Adrenal gland (tissue), 12 donors: ENCODE measurements around the gene RNF112. TPM values are rescaled to one million over a fixed set of nuclear protein-coding genes. Genes with fewer than 3 reads are reported as not detected.

ENCODE experiments used
- DNase-seq, 7 donors: peaks; one replicate each; pipeline ENCODE4 v3.0.0-alpha.2; 2019 to 2020
- H3K27ac ChIP-seq, 5 donors: fragments of 200-600 bp; sonication (generic) in 4 of 5; 1 replicate in 3 of 5; 2 replicates in 2 of 5; pipeline versions ENCODE4 v1.5.1 to v1.8.0; 2016 to 2020; ENCODE audit warnings: mild to moderate bottlenecking in 1 of 5
- H3K27me3 ChIP-seq: fragments of 200-600 bp; 2 replicates; pipeline ENCODE4 v1.8.0; 2021
- H3K36me3 ChIP-seq, 2 donors: fragments of 200-600 bp; replicated peaks in 1 of 2; 1 replicate in 1 of 2; 2 replicates in 1 of 2; pipeline versions ENCODE4 v1.5.1 to v1.8.0; 2018 to 2022
- H3K4me1 ChIP-seq, 2 donors: fragments of 200-600 bp; replicated peaks in 1 of 2; 1 replicate in 1 of 2; 2 replicates in 1 of 2; pipeline versions ENCODE4 v1.5.1 to v1.8.0; 2018 to 2021
- H3K4me3 ChIP-seq, 4 donors: fragments of 200-600 bp; sonication (generic) in 3 of 4; one replicate each; pipeline ENCODE4 v1.5.1; 2016 to 2018
- H3K9me3 ChIP-seq, 3 donors: fragments of 200-600 bp; sonication (generic) in 1 of 3; replicated peaks in 1 of 3; 1 replicate in 2 of 3; 2 replicates in 1 of 3; pipeline versions ENCODE4 v1.5.1 to v1.8.0; 2016 to 2021
- POLR2A ChIP-seq, 2 donors: fragments of 450-650 bp; IDR thresholded peaks; one replicate each; pipeline ENCODE4 v1.6.1; 2017; ENCODE audit warnings: antibody characterized with exemption in 2 of 2, mild to moderate bottlenecking in 2 of 2, moderate library complexity in 1 of 2
- WGBS, 4 donors: extraction: QIAGEN DNeasy Blood & Tissue Kit in 2 of 4; methylation state at CpG; one replicate each; pipeline versions ENCODE4 v1.1.5 to v1.1.7; 2013 to 2017; 5-methylcytosine and 5-hydroxymethylcytosine counted together
- intact Hi-C, 2 donors: fragments of 100-400 bp; cut with DNase I; formaldehyde crosslinking; loops; one replicate each; pipeline versions ENCODE4 v1.14.1 to v1.15.0; 2022 to 2023
- polyA plus RNA-seq, 3 donors: library from polyadenylated mRNA; stranded (reverse); fragments of 200-250 nt in 2 of 3; fragments of 350-450 nt in 1 of 3; fragmentation: Illumina TruSeq in 1 of 3; extraction: RNeasy Lipid Tissue Mini Kit (QIAGEN cat#74804) in 1 of 3; gene quantifications; one replicate each; pipeline ENCODE4 v1.2.3, GENCODE V29; 2013 to 2014
- total RNA-seq, 9 donors: library from RNA; depleted of rRNA in 4 of 9; stranded (reverse); fragments of >200 nt in 4 of 9; fragments of 120-200 nt in 1 of 9; fragmentation: NEBNext Ultra II Directional in 1 of 9; extraction: Animal tissue kit (Norgen Biotek cat#: 25700) in 1 of 9; gene quantifications; one replicate each; pipeline versions ENCODE4 v1.1.0 to v1.2.4, GENCODE V29; 2013 to 2023
- TF ChIP-seq, protein P1 (sequence below), 6 experiments: fragments of 450-650 bp in 4 of 6; fragments of 200-600 bp in 2 of 6; sonication (generic) in 1 of 6; IDR thresholded peaks; 1 replicate in 5 of 6; 2 replicates in 1 of 6; pipeline versions ENCODE4 v1.5.1 to v1.8.0; 2016 to 2021; ENCODE audit warnings: antibody characterized with exemption in 6 of 6, mild to moderate bottlenecking in 2 of 6, moderate library complexity in 1 of 6
- donor health status: healthy with polysubstance abuse.
- donor health status: Bipolar disorder and iron deficiency.
- donor health status: DM: yes; HTN: yes; CAD: no.
- donor health status: DM: no; HTN: no; CAD: no.
- donor health status: DM: no; HTN: no; CAD: no.
- donor health status: DM: yes; HTN: yes; CAD: no.

RNF112 gene
- total and polyA plus RNA-seq, 12 donors = 0.88 to 35.6 (median 2.3) TPM; not detected in 1

DNA sequence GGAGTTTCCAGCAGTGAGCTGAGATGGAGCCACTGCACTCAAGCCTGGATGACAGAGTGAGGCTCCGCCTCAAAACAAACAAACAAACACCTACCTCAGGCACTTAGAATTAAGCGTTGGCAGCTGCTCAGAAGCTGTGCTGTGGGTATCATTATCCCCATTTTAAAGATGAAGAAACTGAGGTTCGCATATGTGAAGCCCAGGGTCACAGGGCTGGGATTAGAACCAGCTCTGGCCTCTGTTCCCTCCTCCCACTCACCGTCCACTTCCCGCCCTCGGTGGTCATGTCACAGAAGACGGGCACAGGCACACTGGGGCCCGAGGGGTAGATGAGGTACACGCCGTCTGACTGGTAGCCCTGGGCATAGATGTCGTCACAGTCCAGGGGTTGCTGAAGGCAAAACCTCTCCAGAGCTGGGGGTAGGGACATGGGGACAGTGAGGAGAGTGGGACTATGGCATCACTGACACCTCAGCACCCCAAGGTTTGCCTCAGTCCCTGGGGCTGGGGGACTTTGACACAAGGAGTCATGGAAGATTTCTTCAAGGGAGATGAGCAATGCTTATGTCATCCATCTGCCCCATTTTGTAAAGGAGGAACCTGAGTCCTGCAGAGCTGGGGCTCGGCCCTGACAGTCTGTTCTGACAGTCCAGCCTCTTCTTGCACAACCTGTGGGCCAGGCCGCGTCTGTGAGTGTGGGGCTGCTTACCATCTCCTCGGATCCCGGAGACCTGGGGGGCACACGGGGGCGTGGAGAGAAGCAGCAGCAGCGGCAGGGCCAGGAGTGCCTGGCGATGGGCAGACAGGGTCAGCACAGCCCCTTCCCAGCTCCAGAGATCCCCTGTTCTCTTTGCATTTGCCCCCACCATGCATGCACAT lies 24.7 kb upstream of the RNF112 start:
- Histone ChIP-seq H3K4me1 (peaks cover 38 to 64% of the 10 kb centered on the region in 2 donors), H3K4me3 (no peak overlapping the region), H3K36me3 (peaks cover 0 to 33% of the 10 kb centered on the region in 2 donors), H3K27me3 (no peaks in the 10 kb centered on the region), H3K27ac (peak overlapping the region; percentile 66 to 96 (median 73)), H3K9me3 (no peaks in the 10 kb centered on the region)
- DNase-seq = peak; percentile 58 to 89 (median 85)
- whole genome bisulfite sequencing, 4 donors = 47 to 62% (median 51%) methylated on average over 12 to 20 of the region's 20 CpGs
- TF ChIP-seq, protein P1, sequence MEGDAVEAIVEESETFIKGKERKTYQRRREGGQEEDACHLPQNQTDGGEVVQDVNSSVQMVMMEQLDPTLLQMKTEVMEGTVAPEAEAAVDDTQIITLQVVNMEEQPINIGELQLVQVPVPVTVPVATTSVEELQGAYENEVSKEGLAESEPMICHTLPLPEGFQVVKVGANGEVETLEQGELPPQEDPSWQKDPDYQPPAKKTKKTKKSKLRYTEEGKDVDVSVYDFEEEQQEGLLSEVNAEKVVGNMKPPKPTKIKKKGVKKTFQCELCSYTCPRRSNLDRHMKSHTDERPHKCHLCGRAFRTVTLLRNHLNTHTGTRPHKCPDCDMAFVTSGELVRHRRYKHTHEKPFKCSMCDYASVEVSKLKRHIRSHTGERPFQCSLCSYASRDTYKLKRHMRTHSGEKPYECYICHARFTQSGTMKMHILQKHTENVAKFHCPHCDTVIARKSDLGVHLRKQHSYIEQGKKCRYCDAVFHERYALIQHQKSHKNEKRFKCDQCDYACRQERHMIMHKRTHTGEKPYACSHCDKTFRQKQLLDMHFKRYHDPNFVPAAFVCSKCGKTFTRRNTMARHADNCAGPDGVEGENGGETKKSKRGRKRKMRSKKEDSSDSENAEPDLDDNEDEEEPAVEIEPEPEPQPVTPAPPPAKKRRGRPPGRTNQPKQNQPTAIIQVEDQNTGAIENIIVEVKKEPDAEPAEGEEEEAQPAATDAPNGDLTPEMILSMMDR (IDR thresholded peaks at IDR 0.05) = no peak
- peak in 1 of 2 donors; percentile 57 for TF ChIP-seq POLR2A (IDR thresholded peaks at IDR 0.05)
- intact Hi-C loops = no loop called here

GRCh38 chr17:19386974-19387920 lies 23.8 kb upstream of the RNF112 start, which contains the start of gene MFAP4:
TSS of gene MFAP4 (minus strand) at chr17:19387190. CDS start at chr17:19387155, 35 bp downstream.
- H3K27ac ChIP-seq = peak within 1 kb of the TSS; percentile 66 to 96 (median 73)
- 28 to 46% (median 32%) methylated on average over 7 to 22 of the region's 22 CpGs for WGBS, 4 donors
- DNase-seq = peak in 6 of 7 donors; percentile 76 to 87 (median 81)
- H3K9me3 ChIP-seq = no peaks in the 10 kb centered on the region
- H3K4me3 ChIP-seq = no peak within 1 kb of the TSS
- H3K36me3 ChIP-seq = peaks cover 0 to 24% of the 10 kb centered on the region in 2 donors
- peaks cover 38 to 64% of the 10 kb centered on the region in 2 donors for H3K4me1 ChIP-seq
- TF ChIP-seq, protein P1 (IDR thresholded peaks at IDR 0.05) = no peak
- TF ChIP-seq POLR2A (IDR thresholded peaks at IDR 0.05) = no peak
- intact Hi-C loops = no loop called here
- H3K27me3 ChIP-seq = no peaks in the 10 kb centered on the region

DNA sequence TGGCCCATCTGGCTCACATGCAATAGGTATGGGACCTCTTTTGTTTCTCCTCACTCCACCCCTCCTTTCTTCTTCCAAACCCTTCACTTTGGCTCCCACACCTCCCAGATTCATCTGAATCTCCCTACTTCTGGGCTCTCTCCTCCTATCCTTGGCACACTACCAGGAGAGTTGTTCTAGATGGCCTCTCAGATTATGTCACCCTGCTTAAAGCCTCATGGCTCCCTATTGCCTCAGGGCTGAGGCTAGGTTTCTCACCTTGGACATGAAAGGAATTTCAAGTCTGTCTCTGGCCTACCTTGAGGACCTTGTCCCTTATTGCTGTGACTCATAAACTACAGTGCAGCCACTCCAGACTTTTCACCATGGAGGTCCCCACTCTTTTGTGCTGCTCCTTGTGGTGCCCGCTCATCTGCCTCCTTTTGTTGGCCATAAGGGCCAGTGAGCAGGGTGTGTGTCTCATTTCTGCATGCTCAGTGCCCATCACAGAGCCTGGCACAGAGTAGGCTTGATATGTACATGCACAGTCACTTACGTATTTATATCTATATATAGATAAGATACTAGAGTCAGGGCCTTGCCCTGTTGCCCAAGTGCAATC lies 23.0 kb upstream of the RNF112 start:
- Histone ChIP-seq H3K36me3 (peaks cover 0 to 16% of the 10 kb centered on the region in 2 donors), H3K4me3 (no peak overlapping the region), H3K4me1 (peaks cover 38 to 64% of the 10 kb centered on the region in 2 donors), H3K9me3 (no peaks in the 10 kb centered on the region), H3K27ac (peak overlapping the region; percentile 40 to 96 (median 73)), H3K27me3 (no peaks in the 10 kb centered on the region)
- TF ChIP-seq, protein P1 (IDR thresholded peaks at IDR 0.05) = no peak
- TF ChIP-seq POLR2A (IDR thresholded peaks at IDR 0.05) = no peak
- intact Hi-C loops = no loop called here
- DNase-seq = peak in 5 of 7 donors; percentile 65 to 73 (median 66)
- WGBS, 4 donors = 72 to 100% (median 83%) methylated on average over 2 of the region's 2 CpGs
